HAP-1 (cell line): ENCODE measurements around the gene TLE4.
"Not testable (repeated sequence)": the region's sequence is repeated elsewhere in the genome, so short reads cannot be mapped to it uniquely, and the experiment has no call there.

Source experiments
- DNase-seq, 2 experiments: peaks; one replicate each; pipeline ENCODE4 v3.0.0-alpha.2; 2016 to 2020; ENCODE audit warnings: low spot score in 2 of 2
- H3K27me3 ChIP-seq: fragments of 250-450 bp; sonication (Bioruptor Pico); 2 replicates; pipeline ENCODE4 v1.5.1; 2020; ENCODE audit warnings: low read depth, mild to moderate bottlenecking, moderate library complexity
- H3K36me3 ChIP-seq: fragments of 250-450 bp; sonication (Bioruptor Pico); replicated peaks from 2 replicates; pipeline ENCODE4 v1.5.1; 2020; ENCODE audit warnings: mild to moderate bottlenecking
- H3K4me1 ChIP-seq: fragments of 250-450 bp; sonication (Bioruptor Pico); 2 replicates; pipeline ENCODE4 v1.5.1; 2020; ENCODE audit warnings: mild to moderate bottlenecking
- H3K4me3 ChIP-seq: fragments of 250-450 bp; sonication (Bioruptor Pico); 2 replicates; pipeline ENCODE4 v1.5.1; 2020; ENCODE audit warnings: mild to moderate bottlenecking, moderate library complexity
- H3K9me3 ChIP-seq: fragments of 250-450 bp; sonication (Bioruptor Pico); 2 replicates; pipeline ENCODE4 v1.5.1; 2020; ENCODE audit warnings: mild to moderate bottlenecking, moderate library complexity
- in situ Hi-C: fragments of 300-500 bp; cut with MboI; formaldehyde crosslinking; loops from 3 replicates; pipeline ENCODE4 v1.14.3; 2020; ENCODE audit warnings: low sequenced_read_pairs, inconsistent platforms, mixed read lengths

TLE4 gene

GRCh38 chr9:79603222-79603920 lies 31.6 kb downstream of the TLE4 start:
- in situ Hi-C loops: no loop called here
- H3K4me3 ChIP-seq: no peak overlapping the region
- H3K36me3 ChIP-seq: no peaks in the 10 kb centered on the region
- H3K9me3 ChIP-seq: no peaks in the 10 kb centered on the region
- no peak for DNase-seq
- H3K4me1 ChIP-seq: no peaks in the 10 kb centered on the region
- no peaks in the 10 kb centered on the region for H3K27me3 ChIP-seq

GRCh38 chr9:79604149-79604548 lies 32.4 kb downstream of the TLE4 start:
- in situ Hi-C loops: no loop called here
- Histone ChIP-seq H3K4me1 (peaks cover under 1% of the 10 kb centered on the region; the same call in 1 of the 2 replicates), H3K9me3 (no peaks in the 10 kb centered on the region), H3K36me3 (no peaks in the 10 kb centered on the region), H3K4me3 (no peak overlapping the region), H3K27me3 (no peaks in the 10 kb centered on the region)
- DNase-seq: no peak

GRCh38 chr9:79604921-79605562 lies 33.3 kb downstream of the TLE4 start:
- Histone ChIP-seq H3K4me3 (no peak overlapping the region), H3K27me3 (no peaks in the 10 kb centered on the region), H3K36me3 (no peaks in the 10 kb centered on the region), H3K9me3 (no peaks in the 10 kb centered on the region), H3K4me1 (peaks cover 8% of the 10 kb centered on the region)
- in situ Hi-C loops: no loop called here
- DNase-seq: no peak

GRCh38 chr9:79606529-79606928 lies 34.8 kb downstream of the TLE4 start:
- H3K9me3 ChIP-seq, H3K27me3 ChIP-seq, in situ Hi-C loops, H3K4me3 ChIP-seq, H3K36me3 ChIP-seq, DNase-seq: not testable (repeated sequence)
- H3K4me1 ChIP-seq: peaks cover 19% of the 10 kb centered on the region

- DNase-seq: no peak
Observed at GRCh38 chr9:79609468-79610018, 37.8 kb downstream of the TLE4 start.

GRCh38 chr9:79610019-79610631 lies 38.4 kb downstream of the TLE4 start:
- H3K36me3 ChIP-seq: no peaks in the 10 kb centered on the region
- H3K4me3 ChIP-seq: no peak overlapping the region
- H3K27me3 ChIP-seq: no peaks in the 10 kb centered on the region
- peak; percentile 61 to 77 for DNase-seq
- H3K4me1 ChIP-seq: peaks cover 19% of the 10 kb centered on the region
- no peaks in the 10 kb centered on the region for H3K9me3 ChIP-seq
- in situ Hi-C loops: no loop called here

More at GRCh38 chr9:79609468-79610018, 37.8 kb downstream of the TLE4 start:
- Histone ChIP-seq H3K4me1 (peaks cover 19% of the 10 kb centered on the region), H3K27me3 (no peaks in the 10 kb centered on the region), H3K4me3 (no peak overlapping the region), H3K9me3 (no peaks in the 10 kb centered on the region), H3K36me3 (no peaks in the 10 kb centered on the region)
- in situ Hi-C loops: no loop called here

- Histone ChIP-seq H3K4me1 (peaks cover 19% of the 10 kb centered on the region), H3K36me3 (no peaks in the 10 kb centered on the region), H3K27me3 (no peaks in the 10 kb centered on the region), H3K4me3 (no peak overlapping the region), H3K9me3 (no peaks in the 10 kb centered on the region)
- in situ Hi-C loops: no loop called here
- DNase-seq: peak in 1 of 2 experiments; percentile 13
Observed at GRCh38 chr9:79610791-79611614, 39.2 kb downstream of the TLE4 start.

GRCh38 chr9:79613145-79613544 lies 41.4 kb downstream of the TLE4 start:
- peaks cover 19% of the 10 kb centered on the region for H3K4me1 ChIP-seq
- no peak for DNase-seq
- no peaks in the 10 kb centered on the region for H3K9me3 ChIP-seq
- H3K27me3 ChIP-seq: no peaks in the 10 kb centered on the region
- H3K4me3 ChIP-seq: no peak overlapping the region
- H3K36me3 ChIP-seq: no peaks in the 10 kb centered on the region
- in situ Hi-C loops: no loop called here

- Histone ChIP-seq H3K36me3 (no peaks in the 10 kb centered on the region), H3K9me3 (no peaks in the 10 kb centered on the region), H3K4me3 (no peak overlapping the region), H3K4me1 (peaks cover 12% of the 10 kb centered on the region), H3K27me3 (no peaks in the 10 kb centered on the region)
- in situ Hi-C loops: no loop called here
- DNase-seq: no peak
Observed at GRCh38 chr9:79615038-79615437, 43.3 kb downstream of the TLE4 start.

GRCh38 chr9:79616013-79616412 lies 44.2 kb downstream of the TLE4 start:
- DNase-seq: no peak
- peaks cover 3% of the 10 kb centered on the region for H3K4me1 ChIP-seq
- in situ Hi-C loops: no loop called here
- H3K36me3 ChIP-seq: no peaks in the 10 kb centered on the region
- no peak overlapping the region for H3K4me3 ChIP-seq
- no peaks in the 10 kb centered on the region for H3K27me3 ChIP-seq
- no peaks in the 10 kb centered on the region for H3K9me3 ChIP-seq

GRCh38 chr9:79616971-79617370 lies 45.2 kb downstream of the TLE4 start:
- Histone ChIP-seq H3K36me3 (no peaks in the 10 kb centered on the region), H3K4me1 (no peaks in the 10 kb centered on the region), H3K27me3 (no peaks in the 10 kb centered on the region), H3K4me3 (no peak overlapping the region), H3K9me3 (no peaks in the 10 kb centered on the region)
- in situ Hi-C loops: no loop called here
- DNase-seq: no peak

- Histone ChIP-seq H3K4me3 (no peak overlapping the region), H3K36me3 (no peaks in the 10 kb centered on the region), H3K4me1 (no peaks in the 10 kb centered on the region), H3K27me3 (no peaks in the 10 kb centered on the region), H3K9me3 (no peaks in the 10 kb centered on the region)
- DNase-seq: no peak
- in situ Hi-C loops: no loop called here
Observed at GRCh38 chr9:79617395-79617794, 45.6 kb downstream of the TLE4 start.

GRCh38 chr9:79619930-79620329 lies 48.2 kb downstream of the TLE4 start:
- no peak for DNase-seq
- Histone ChIP-seq H3K36me3 (no peaks in the 10 kb centered on the region), H3K9me3 (no peaks in the 10 kb centered on the region), H3K4me1 (peaks cover 4% of the 10 kb centered on the region; the same call in 1 of the 2 replicates), H3K27me3 (no peaks in the 10 kb centered on the region), H3K4me3 (no peak overlapping the region)
- in situ Hi-C loops: no loop called here
